OCI-LY7 (cell line): ENCODE data around the gene KDM3A. TPM values are rescaled to one million over a fixed set of nuclear protein-coding genes. Genes with fewer than 3 reads are reported as not detected.

Experiments
- BruUV-seq: library from RNA; stranded (reverse); fragments of 400-500 nt; replicated peaks from 2 replicates; lab custom pipeline; 2021; lab: Mats Ljungman, UMichigan
- CTCF ChIA-PET: fragments of 300-600 bp; sonication (Branson Sonifier 250); formaldehyde crosslinking; loops from one replicate; lab custom pipeline; 2022; ENCODE audit warnings: antibody characterized with exemption; ENCODE audit not compliant: unreplicated experiment; lab: Charles Lee
- POLR2A ChIA-PET: fragments of 300-600 bp; sonication (Branson Sonifier 250); formaldehyde crosslinking; loops from one replicate; lab custom pipeline; 2022; ENCODE audit warnings: antibody characterized with exemption; lab: Charles Lee
- DNase-seq: peaks from one replicate; pipeline ENCODE4 v3.0.0-alpha.2; 2015; ENCODE audit warnings: low spot score
- H2AFZ ChIP-seq: fragments of 200-600 bp; sonication (generic), shearing (Covaris generic); 2 replicates; pipeline ENCODE4 v1.6.1; 2014; ENCODE audit warnings: mild to moderate bottlenecking, antibody characterized with exemption, low read length, moderate library complexity
- H3K27ac ChIP-seq: fragments of 200-600 bp; sonication (generic); 2 replicates; pipeline ENCODE4 v1.5.1; 2014; ENCODE audit warnings: mixed run types, low read depth, mild to moderate bottlenecking, moderate library complexity, low read length, inconsistent platforms; ENCODE audit not compliant: poor library complexity, severe bottlenecking
- H3K36me3 ChIP-seq: fragments of 200-600 bp; sonication (generic); 2 replicates; pipeline ENCODE4 v1.6.1; 2014; ENCODE audit warnings: mild to moderate bottlenecking, antibody characterized with exemption, low read length, moderate library complexity, mixed read lengths; ENCODE audit not compliant: insufficient read depth
- H3K4me1 ChIP-seq: fragments of 200-600 bp; sonication (generic); 2 replicates; pipeline ENCODE4 v1.5.1; 2014; ENCODE audit warnings: mild to moderate bottlenecking, low read length; ENCODE audit not compliant: insufficient read depth, poor library complexity, severe bottlenecking
- H3K4me2 ChIP-seq: fragments of 200-600 bp; sonication (generic); 2 replicates; pipeline ENCODE4 v1.6.1; 2014; ENCODE audit warnings: mild to moderate bottlenecking, low read length
- H3K4me3 ChIP-seq: fragments of 200-600 bp; sonication (generic); 2 replicates; pipeline ENCODE4 v1.5.1; 2014; ENCODE audit warnings: mild to moderate bottlenecking, low read depth, low read length; ENCODE audit not compliant: poor library complexity, severe bottlenecking
- H3K79me2 ChIP-seq: fragments of 200-600 bp; sonication (generic); 2 replicates; pipeline ENCODE4 v1.6.1; 2016; ENCODE audit warnings: low read depth, mild to moderate bottlenecking, low read length, moderate library complexity, mixed read lengths; ENCODE audit not compliant: insufficient read depth
- H3K9me2 ChIP-seq: fragments of 200-600 bp; sonication (generic); 2 replicates; pipeline ENCODE4 v1.6.1; 2016; ENCODE audit warnings: mild to moderate bottlenecking, low read length, mixed read lengths; ENCODE audit not compliant: insufficient read depth
- H3K9me3 ChIP-seq: fragments of 200-600 bp; sonication (generic); 2 replicates; pipeline ENCODE4 v1.6.1; 2014; ENCODE audit warnings: mild to moderate bottlenecking, mixed run types, low read length, mixed read lengths
- H4K20me1 ChIP-seq: fragments of 200-600 bp; sonication (generic); 2 replicates; pipeline ENCODE4 v1.6.1; 2014; ENCODE audit warnings: mild to moderate bottlenecking, antibody characterized with exemption, low read length, moderate library complexity, mixed read lengths; ENCODE audit not compliant: insufficient read depth
- EZH2phosphoT487 ChIP-seq: fragments of 200-600 bp; sonication (generic); IDR thresholded peaks from 2 replicates; pipeline ENCODE4 v1.6.1; 2018; ENCODE audit warnings: low read depth, borderline replicate concordance, mild to moderate bottlenecking, mixed run types, antibody characterized with exemption, low read length, moderate library complexity, mixed read lengths
- intact Hi-C: fragments of 100-400 bp; cut with micrococcal nuclease; formaldehyde crosslinking; loops from one replicate; pipeline ENCODE4 v1.10.0; 2022; ENCODE audit not compliant: unreplicated experiment
- total RNA-seq, 2 experiments: library from RNA; depleted of rRNA in 1 of 2; stranded (reverse); fragments of >200 nt in 1 of 2; shearing (Covaris generic) in 1 of 2; gene quantifications; 2 replicates each; pipeline ENCODE4 v1.2.3, GENCODE V29; 2014 to 2022
- TF ChIP-seq, protein P1 (sequence below): fragments of 200-600 bp; sonication (generic); conservative IDR thresholded peaks from 2 replicates; pipeline ENCODE4 v1.5.1; 2014; ENCODE audit warnings: mild to moderate bottlenecking, antibody characterized with exemption, low read length, moderate library complexity, mixed read lengths

The KDM3A gene
- total RNA-seq, 2 experiments from 2014 or later = 14.5 to 55.7 TPM

DNA sequence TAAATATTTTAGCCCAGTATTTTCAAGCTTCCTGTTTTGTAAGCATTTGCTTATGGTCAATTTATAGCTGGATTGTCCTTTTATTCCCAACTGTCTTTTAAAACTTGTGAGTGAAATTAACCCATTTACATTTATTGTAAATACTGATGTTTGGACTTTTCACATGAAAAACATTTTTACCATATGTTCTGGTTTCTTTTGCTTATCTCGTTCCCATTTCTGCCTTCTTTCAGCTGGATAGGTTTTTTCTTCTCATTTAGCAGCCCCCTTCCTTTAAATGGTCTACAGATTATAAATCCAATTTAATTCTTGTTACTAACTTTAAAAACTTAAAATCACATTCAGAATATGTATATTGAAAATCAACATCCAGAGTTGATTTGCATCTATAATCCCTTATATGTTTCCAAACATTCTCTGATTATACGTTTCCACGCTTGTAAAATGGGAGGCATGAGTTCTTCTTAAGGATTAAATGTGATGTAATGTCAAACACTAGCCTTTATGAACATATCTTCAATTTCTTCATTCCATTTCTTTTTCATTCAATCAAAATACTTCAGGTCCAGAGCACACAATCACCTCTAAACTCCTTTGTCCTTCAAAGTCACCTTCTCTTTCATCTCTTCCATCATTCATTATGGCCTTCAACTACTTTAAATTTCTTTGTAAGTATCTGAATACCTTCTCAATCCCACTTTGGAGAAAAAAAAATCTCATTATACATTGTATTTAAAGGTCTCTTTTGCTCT, 1.1 kb upstream of the KDM3A start:
- Histone ChIP-seq H3K9me2 (no peaks in the 10 kb centered on the region), H3K4me3 (peak overlapping the region; percentile 82), H3K4me2 (peak overlapping the region; percentile 35), H2AFZ (peak overlapping the region; percentile 99), H3K79me2 (peaks cover 30% of the 10 kb centered on the region; the same call in 1 of the 2 replicates), H3K36me3 (peaks cover 27% of the 10 kb centered on the region), H4K20me1 (peaks cover 11% of the 10 kb centered on the region; the same call in 1 of the 2 replicates), H3K27ac (peak overlapping the region; percentile 91), H3K9me3 (peaks cover 35% of the 10 kb centered on the region), H3K4me1 (peaks cover 20% of the 10 kb centered on the region)
- peak; percentile 14 for DNase-seq
- intact Hi-C loops = loop anchor here (2.0 to 10.0 kb wide), 4 partner anchors 215 to 405 kb away; partner anchors contain the start of genes IMMT, POLR1A and PTCD3
- TF ChIP-seq EZH2phosphoT487 = no peak
- TF ChIP-seq, protein P1, sequence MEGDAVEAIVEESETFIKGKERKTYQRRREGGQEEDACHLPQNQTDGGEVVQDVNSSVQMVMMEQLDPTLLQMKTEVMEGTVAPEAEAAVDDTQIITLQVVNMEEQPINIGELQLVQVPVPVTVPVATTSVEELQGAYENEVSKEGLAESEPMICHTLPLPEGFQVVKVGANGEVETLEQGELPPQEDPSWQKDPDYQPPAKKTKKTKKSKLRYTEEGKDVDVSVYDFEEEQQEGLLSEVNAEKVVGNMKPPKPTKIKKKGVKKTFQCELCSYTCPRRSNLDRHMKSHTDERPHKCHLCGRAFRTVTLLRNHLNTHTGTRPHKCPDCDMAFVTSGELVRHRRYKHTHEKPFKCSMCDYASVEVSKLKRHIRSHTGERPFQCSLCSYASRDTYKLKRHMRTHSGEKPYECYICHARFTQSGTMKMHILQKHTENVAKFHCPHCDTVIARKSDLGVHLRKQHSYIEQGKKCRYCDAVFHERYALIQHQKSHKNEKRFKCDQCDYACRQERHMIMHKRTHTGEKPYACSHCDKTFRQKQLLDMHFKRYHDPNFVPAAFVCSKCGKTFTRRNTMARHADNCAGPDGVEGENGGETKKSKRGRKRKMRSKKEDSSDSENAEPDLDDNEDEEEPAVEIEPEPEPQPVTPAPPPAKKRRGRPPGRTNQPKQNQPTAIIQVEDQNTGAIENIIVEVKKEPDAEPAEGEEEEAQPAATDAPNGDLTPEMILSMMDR = no peak
- CTCF ChIA-PET = no interaction called here
- POLR2A ChIA-PET = interaction anchor here (0.6 to 3.1 kb wide), 7 partner anchors 15 to 736 kb away, joined by 3 to 13 read pairs (median 4); no protein-coding TSS in a partner anchor
- TSS peak; percentile 87 for BruUV-seq

DNA sequence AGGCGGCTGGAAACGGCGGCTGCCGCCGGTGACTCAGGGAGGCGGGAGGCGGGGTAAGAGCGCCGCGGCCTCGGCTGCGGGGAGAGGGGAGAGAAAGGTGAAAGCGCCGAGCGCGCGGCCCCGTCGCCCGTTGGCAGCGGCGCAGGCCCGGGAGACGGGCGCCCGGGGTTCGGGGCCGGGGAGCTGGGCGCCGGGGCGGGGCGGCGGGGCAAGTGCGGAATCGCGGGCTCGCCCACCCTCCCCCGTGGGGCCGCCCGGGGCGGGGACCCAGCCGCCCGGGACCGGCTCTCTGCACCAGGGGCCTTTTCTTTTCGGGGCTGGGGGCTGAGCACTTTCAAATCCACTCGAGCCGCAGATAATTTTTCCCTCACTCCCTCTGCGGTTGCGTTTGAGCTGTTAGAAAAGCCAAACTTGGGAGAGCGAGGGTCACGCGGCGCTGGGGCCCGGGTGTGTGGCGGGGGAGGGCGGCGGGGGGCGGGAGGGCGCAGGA, 266 bp downstream of the KDM3A start:
- DNase-seq = no peak
- ChIA-PET POLR2A (interaction anchor here (0.6 to 3.1 kb wide), 16 partner anchors 8 to 336 kb away, joined by 3 to 13 read pairs (median 4); partner anchors contain the start of genes IMMT, POLR1A and PTCD3), CTCF (no interaction called here)
- H3K4me3 ChIP-seq = peak overlapping the region; percentile 82
- intact Hi-C loops = loop anchor here (1.0 to 10.0 kb wide), 5 partner anchors 122 to 407 kb away; partner anchors contain the start of genes CHMP3, IMMT, POLR1A and PTCD3
- no TSS peak for BruUV-seq
- H3K9me2 ChIP-seq = no peaks in the 10 kb centered on the region
- H3K4me2 ChIP-seq = peak overlapping the region; percentile 49
- H3K4me1 ChIP-seq = peaks cover 20% of the 10 kb centered on the region
- H4K20me1 ChIP-seq = peaks cover 11% of the 10 kb centered on the region; the same call in 1 of the 2 replicates
- H3K27ac ChIP-seq = peak overlapping the region; percentile 91
- peaks cover 41% of the 10 kb centered on the region; the same call in 1 of the 2 replicates for H3K79me2 ChIP-seq
- no peak overlapping the region; the same call in 1 of the 2 replicates for H2AFZ ChIP-seq
- peaks cover 40% of the 10 kb centered on the region for H3K36me3 ChIP-seq
- no peak for TF ChIP-seq EZH2phosphoT487
- TF ChIP-seq, protein P1 = no peak
- peaks cover 35% of the 10 kb centered on the region for H3K9me3 ChIP-seq
